ENCODE data around the gene BSN. TPM values are rescaled to one million over a fixed set of nuclear protein-coding genes. Genes with fewer than 3 reads are reported as not detected.

Gene BSN
- total and polyA plus RNA-seq, 11 donors, result 0.12 to 1.6 (median 0.75) TPM

DNA sequence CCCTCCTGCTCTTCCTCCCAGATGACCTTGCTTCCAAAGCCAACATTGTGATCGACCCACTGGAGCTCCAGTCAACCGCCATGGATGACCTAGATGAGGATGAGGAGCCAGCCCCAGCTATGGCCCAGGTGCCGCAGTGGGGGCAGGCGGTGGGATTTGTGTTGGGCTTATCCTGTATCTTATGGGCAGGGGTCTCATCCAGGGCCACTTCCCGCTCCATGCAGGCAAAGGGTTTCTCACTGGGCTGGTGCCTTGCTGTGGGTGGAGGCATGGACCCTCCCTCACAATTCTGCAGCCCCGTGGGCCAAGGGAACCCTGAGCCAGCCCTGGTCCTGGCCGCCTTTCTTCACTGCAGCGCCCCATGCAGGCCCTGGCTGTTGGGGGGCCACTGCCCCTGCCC, 150.4 kb downstream of the BSN start:
- no peak for DNase-seq
- no peaks in the 10 kb centered on the region for H3K27me3 ChIP-seq
- peaks cover 0 to 79% (median 51%) of the 10 kb centered on the region in 9 donors for H3K36me3 ChIP-seq
- 94 to 97% (median 96%) methylated on average over 5 to 8 of the region's 8 CpGs for WGBS, 4 donors
- no peak for ATAC-seq
- no peak overlapping the region for H3K4me3 ChIP-seq
- intact Hi-C loops (cut with DNase I), result loop anchor here in 7 of 10 donors (2.0 to 10.0 kb wide), 9 partner anchors 133 to 210 kb away; partner anchors contain the start of gene MST1R (in 2 of the 7)
- TF ChIP-seq, protein P1, sequence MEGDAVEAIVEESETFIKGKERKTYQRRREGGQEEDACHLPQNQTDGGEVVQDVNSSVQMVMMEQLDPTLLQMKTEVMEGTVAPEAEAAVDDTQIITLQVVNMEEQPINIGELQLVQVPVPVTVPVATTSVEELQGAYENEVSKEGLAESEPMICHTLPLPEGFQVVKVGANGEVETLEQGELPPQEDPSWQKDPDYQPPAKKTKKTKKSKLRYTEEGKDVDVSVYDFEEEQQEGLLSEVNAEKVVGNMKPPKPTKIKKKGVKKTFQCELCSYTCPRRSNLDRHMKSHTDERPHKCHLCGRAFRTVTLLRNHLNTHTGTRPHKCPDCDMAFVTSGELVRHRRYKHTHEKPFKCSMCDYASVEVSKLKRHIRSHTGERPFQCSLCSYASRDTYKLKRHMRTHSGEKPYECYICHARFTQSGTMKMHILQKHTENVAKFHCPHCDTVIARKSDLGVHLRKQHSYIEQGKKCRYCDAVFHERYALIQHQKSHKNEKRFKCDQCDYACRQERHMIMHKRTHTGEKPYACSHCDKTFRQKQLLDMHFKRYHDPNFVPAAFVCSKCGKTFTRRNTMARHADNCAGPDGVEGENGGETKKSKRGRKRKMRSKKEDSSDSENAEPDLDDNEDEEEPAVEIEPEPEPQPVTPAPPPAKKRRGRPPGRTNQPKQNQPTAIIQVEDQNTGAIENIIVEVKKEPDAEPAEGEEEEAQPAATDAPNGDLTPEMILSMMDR (IDR thresholded peaks at IDR 0.05), result no peak
- TF ChIP-seq POLR2A (IDR thresholded peaks at IDR 0.05), result no peak
- H3K27ac ChIP-seq, result no peak overlapping the region
- H3K9me3 ChIP-seq, result no peaks in the 10 kb centered on the region
- peaks cover 0 to 10% (median 0%) of the 10 kb centered on the region in 12 donors for H3K4me1 ChIP-seq

DNA sequence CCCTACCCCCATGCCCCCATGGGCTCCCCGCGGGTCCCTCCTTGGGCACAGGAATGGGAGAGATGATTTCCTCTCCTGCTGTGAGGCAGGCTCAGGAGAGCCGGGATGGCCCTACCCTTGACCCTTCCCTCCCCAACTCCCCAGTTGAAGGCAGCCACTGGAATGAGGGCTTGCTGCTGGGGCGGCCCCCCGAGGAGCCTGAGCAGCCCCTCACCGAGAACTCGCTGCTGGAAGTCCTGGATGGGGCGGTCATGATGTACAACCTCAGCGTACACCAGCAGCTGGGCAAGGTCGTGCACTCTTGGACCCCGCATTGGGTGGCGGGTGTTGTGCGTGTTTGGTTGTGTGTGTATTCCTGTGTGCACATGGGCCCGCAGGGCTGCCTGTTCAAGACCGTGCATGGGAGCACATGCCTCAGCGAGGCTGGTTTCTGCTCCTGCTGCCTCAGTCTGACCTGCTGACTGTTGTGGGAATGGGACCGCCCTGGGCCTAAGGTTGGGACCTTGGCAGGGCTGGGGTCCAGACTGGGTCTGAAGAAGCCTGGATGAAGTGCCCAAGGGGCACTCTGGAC, 151.2 kb downstream of the BSN start:
- WGBS, 4 donors, result 94 to 95% (median 94%) methylated on average over 15 to 17 of the region's 17 CpGs

DNA sequence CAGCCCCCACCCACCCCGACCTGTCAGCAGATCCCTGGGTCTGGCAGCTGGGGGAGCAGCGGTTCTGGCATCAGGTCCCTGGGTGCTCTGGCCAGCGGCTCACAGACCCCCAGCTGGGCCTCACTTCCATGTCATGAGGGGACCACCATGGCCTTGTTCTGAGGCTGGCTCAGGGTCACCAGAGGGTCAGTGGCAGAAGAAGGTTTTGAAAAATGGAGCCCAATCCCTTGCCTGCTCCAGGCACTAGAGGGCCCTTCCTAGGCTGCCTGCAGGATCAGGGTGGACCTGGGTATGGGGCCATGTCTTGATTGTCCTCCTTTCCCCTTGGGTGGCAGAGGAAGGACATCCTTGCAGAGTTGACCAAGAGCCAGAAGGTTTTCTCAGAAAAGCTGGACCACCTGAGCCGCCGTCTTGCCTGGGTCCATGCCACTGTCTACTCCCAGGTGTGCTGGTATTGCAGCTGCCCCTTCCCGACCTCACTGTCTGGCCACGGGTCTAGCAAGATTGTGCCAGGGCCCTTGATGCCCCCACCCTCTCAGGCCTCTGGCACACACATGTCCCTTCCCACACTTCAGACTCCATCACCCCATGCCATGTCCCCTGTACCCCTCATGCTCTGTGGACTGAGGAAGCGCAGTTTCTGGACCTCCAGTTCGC, 152.3 kb downstream of the BSN start:
- DNase-seq, result peak in 2 of 5 donors; percentile 20 to 49
- intact Hi-C loops (cut with DNase I), result loop anchor here in 4 of 10 donors (5.0 to 10.0 kb wide), 5 partner anchors 131 to 208 kb away; partner anchors contain the start of gene MST1R (in 1 of the 4)
- TF ChIP-seq POLR2A (IDR thresholded peaks at IDR 0.05), result no peak
- TF ChIP-seq, protein P1 (IDR thresholded peaks at IDR 0.05), result no peak
- 80 to 93% (median 85%) methylated on average over 6 to 9 of the region's 9 CpGs for WGBS, 4 donors
- Histone ChIP-seq H3K36me3 (peaks cover 0 to 68% (median 39%) of the 10 kb centered on the region in 9 donors), H3K27me3 (no peaks in the 10 kb centered on the region), H3K9me3 (no peaks in the 10 kb centered on the region), H3K4me3 (no peak overlapping the region), H3K27ac (no peak overlapping the region), H3K4me1 (peaks cover 0 to 4% (median 0%) of the 10 kb centered on the region in 12 donors)
- ATAC-seq, result no peak

More for the DNA sequence above, 151.2 kb downstream of the BSN start:
- Histone ChIP-seq H3K36me3 (peaks cover 0 to 71% (median 48%) of the 10 kb centered on the region in 9 donors), H3K27ac (no peak overlapping the region), H3K27me3 (no peaks in the 10 kb centered on the region), H3K4me3 (no peak overlapping the region), H3K4me1 (peaks cover 0 to 4% (median 0%) of the 10 kb centered on the region in 12 donors), H3K9me3 (no peaks in the 10 kb centered on the region)
- intact Hi-C loops (cut with DNase I), result loop anchor here in 5 of 10 donors (2.0 to 10.0 kb wide), 7 partner anchors 132 to 209 kb away; partner anchors contain the start of gene MST1R (in 1 of the 5)
- ATAC-seq (no peak), DNase-seq (no peak)
- TF ChIP-seq, protein P1 (IDR thresholded peaks at IDR 0.05), result no peak
- no peak for TF ChIP-seq POLR2A (IDR thresholded peaks at IDR 0.05)

DNA sequence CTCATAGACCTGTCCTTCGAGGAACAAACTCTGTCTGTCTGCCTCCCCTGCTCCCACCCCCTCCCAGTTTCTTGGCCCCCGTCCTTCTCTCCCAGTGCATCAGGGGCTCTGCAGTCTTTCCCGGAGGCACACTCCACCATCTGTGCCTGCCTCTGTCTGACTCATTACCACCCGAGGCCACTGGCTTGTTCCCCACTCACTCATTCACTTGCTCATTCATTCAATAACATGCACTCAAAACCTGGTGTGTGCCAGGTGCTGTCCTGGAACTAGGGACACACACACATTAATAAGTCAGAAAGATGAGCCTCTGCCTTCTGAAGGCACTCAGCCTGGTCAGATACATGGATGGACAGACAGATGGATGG, 152.8 kb downstream of the BSN start:
- TF ChIP-seq, protein P1 (IDR thresholded peaks at IDR 0.05), result no peak
- TF ChIP-seq POLR2A (IDR thresholded peaks at IDR 0.05), result no peak
- H3K4me1 ChIP-seq, result peaks cover 0 to 4% (median 0%) of the 10 kb centered on the region in 12 donors
- DNase-seq (peak in 1 of 5 donors; percentile 4), ATAC-seq (no peak)
- no peak overlapping the region for H3K27ac ChIP-seq
- H3K27me3 ChIP-seq, result no peaks in the 10 kb centered on the region
- H3K4me3 ChIP-seq, result no peak overlapping the region
- no peaks in the 10 kb centered on the region for H3K9me3 ChIP-seq
- peaks cover 0 to 66% (median 37%) of the 10 kb centered on the region in 9 donors for H3K36me3 ChIP-seq
- WGBS, 4 donors, result 71 to 86% (median 78%) methylated on average over 4 of the region's 4 CpGs
- intact Hi-C loops (cut with DNase I), result loop anchor here in 4 of 10 donors (5.0 to 10.0 kb wide), 5 partner anchors 130 to 208 kb away; partner anchors contain the start of gene MST1R (in 1 of the 4)

All from heart left ventricle (tissue), 16 donors.